MCF 10A (cell line): ENCODE measurements around the gene SIPA1L2. TPM values are rescaled to one million over a fixed set of nuclear protein-coding genes. Genes with fewer than 3 reads are reported as not detected.
A peak's percentile ranks its signal among the peaks of the same experiment; 100 is the strongest.

Experiments
- BruUV-seq: library from RNA; stranded (reverse); fragments of 400-500 nt; replicated peaks from 2 replicates; lab custom pipeline; 2021; lab: Mats Ljungman, UMichigan
- CTCF ChIA-PET: fragments of 300-600 bp; sonication (Branson Sonifier 250); formaldehyde crosslinking; extraction: SDS; loops from one replicate; lab custom pipeline; 2021; ENCODE audit warnings: antibody characterized with exemption, inconsistent platforms; lab: Yijun Ruan, JAX
- POLR2A ChIA-PET: fragments of 300-600, 350-650 bp; sonication (Branson Sonifier 250); formaldehyde crosslinking; extraction: SDS; loops from one replicate; lab custom pipeline; 2020; ENCODE audit warnings: antibody characterized with exemption, inconsistent platforms; lab: Yijun Ruan, JAX
- DNase-seq: peaks from one replicate; pipeline ENCODE4 v3.0.0-alpha.2; 2018; ENCODE audit not compliant: unreplicated experiment
- H3K27ac Mint-ChIP-seq: one replicate; pipeline ENCODE4 v1.8.0; 2022; ENCODE audit warnings: mild to moderate bottlenecking, low read depth, mixed read lengths; ENCODE audit not compliant: unreplicated experiment
- H3K27me3 Mint-ChIP-seq: one replicate; pipeline ENCODE4 v1.8.0; 2022; ENCODE audit warnings: mixed read lengths; ENCODE audit not compliant: insufficient read depth, unreplicated experiment
- H3K36me3 Mint-ChIP-seq: one replicate; pipeline ENCODE4 v1.8.0; 2022; ENCODE audit warnings: mild to moderate bottlenecking, moderate library complexity, mixed read lengths; ENCODE audit not compliant: insufficient read depth, unreplicated experiment
- H3K4me1 Mint-ChIP-seq: one replicate; pipeline ENCODE4 v1.8.0; 2022; ENCODE audit warnings: mixed read lengths; ENCODE audit not compliant: insufficient read depth, unreplicated experiment
- H3K4me3 Mint-ChIP-seq: one replicate; pipeline ENCODE4 v1.8.0; 2022; ENCODE audit warnings: mild to moderate bottlenecking, moderate library complexity, mixed read lengths; ENCODE audit not compliant: unreplicated experiment
- H3K9me3 Mint-ChIP-seq: one replicate; pipeline ENCODE4 v1.8.0; 2022; ENCODE audit warnings: mixed read lengths; ENCODE audit not compliant: unreplicated experiment
- intact Hi-C: fragments of 100-400 bp; cut with micrococcal nuclease; formaldehyde crosslinking; loops from 2 replicates; pipeline ENCODE4 v1.14.1; 2022
- total RNA-seq: library from RNA; stranded (reverse); gene quantifications from 2 replicates; pipeline ENCODE4 v1.2.3, GENCODE V29; 2022
- TF ChIP-seq, protein P1 (sequence below): fragments of 200-600 bp; IDR thresholded peaks from one replicate; pipeline ENCODE4 v1.8.0; 2022; ENCODE audit warnings: antibody characterized with exemption, mild to moderate bottlenecking; ENCODE audit not compliant: unreplicated experiment

Gene SIPA1L2
- total RNA-seq, 1 experiment from 2014 or later: 15.2 TPM

DNA sequence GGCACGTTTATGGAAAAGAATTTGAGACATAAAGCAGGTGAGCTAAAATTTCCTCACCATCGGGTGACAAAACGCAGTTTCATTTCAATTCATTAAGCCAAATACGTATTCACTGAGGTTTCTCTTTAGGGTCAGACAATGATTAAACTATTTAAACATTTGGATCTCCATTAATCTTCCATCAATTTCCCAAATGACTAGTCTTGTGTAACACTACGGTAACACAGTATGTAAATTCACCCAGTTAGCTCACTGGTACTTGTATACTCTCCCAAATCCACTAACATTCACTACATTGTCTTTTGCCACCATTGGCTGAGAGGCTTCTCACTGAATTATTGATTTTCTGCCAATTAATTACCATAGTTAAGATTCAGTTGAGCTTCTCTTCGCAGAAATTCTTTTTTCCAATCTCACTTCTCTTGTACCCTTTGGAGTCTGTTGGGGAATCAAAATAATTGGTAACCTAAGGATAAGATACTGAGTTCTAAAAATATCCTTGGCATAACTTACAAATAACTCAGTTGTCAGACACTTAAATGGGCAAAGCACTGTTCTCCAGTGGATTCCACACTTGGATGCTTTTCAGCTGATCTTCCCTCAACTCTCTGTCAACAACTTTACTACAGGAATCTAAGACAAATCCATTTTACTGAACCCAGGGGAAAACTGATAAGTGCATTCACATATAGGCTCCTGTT, 40.7 kb downstream of the SIPA1L2 start:
- CTCF ChIA-PET: interaction anchor here (0.7 to 1.3 kb wide), 2 partner anchors 9 to 863 kb away, joined by 3 to 5 read pairs; no protein-coding TSS in a partner anchor
- BruUV-seq: no TSS peak
- TF ChIP-seq, protein P1, sequence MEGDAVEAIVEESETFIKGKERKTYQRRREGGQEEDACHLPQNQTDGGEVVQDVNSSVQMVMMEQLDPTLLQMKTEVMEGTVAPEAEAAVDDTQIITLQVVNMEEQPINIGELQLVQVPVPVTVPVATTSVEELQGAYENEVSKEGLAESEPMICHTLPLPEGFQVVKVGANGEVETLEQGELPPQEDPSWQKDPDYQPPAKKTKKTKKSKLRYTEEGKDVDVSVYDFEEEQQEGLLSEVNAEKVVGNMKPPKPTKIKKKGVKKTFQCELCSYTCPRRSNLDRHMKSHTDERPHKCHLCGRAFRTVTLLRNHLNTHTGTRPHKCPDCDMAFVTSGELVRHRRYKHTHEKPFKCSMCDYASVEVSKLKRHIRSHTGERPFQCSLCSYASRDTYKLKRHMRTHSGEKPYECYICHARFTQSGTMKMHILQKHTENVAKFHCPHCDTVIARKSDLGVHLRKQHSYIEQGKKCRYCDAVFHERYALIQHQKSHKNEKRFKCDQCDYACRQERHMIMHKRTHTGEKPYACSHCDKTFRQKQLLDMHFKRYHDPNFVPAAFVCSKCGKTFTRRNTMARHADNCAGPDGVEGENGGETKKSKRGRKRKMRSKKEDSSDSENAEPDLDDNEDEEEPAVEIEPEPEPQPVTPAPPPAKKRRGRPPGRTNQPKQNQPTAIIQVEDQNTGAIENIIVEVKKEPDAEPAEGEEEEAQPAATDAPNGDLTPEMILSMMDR: no peak

DNA sequence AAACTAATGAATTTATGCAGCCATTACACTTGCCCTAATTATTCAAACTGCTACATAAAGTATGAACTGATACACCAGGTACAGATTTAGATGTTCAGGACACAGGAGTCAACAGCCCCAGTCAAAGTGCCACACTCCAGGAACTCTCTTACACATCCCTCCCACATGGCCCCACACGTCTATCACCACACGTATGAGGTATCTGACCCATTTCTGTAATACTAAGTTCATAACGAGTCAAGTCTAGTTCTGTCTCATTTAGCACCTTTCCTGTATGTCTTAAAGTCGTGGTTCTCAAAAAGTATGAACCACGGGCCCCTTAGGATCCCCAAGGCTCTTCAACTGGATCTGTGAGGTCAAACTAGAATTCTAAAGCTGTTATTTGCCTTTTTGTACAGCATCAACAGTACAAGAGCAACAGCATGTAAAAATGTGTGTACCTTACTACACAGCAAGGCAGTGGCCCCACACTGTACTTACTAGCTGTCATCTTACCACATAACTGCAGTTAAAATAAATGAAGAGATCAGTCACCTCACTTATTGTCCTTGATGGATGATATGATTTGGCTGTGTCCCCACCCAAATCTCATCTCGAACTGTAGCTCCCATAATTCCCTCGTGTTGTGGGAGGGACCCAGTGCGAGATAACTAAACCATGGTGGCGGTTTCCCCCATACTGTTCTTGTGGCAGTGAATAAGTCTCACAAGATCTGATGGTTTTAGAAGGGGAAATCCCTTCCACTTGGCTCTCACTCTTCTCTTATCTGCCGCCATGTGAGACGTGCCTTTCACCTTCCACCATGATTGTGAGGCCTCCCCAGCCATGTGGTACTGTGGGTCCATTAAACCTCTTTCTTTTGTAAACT, 42.6 kb downstream of the SIPA1L2 start:
- CTCF ChIA-PET: interaction anchor here (0.6 to 1.7 kb wide), 4 partner anchors 11 to 721 kb away, joined by 3 to 8 read pairs (median 6); no protein-coding TSS in a partner anchor
- H3K27me3 Mint-ChIP-seq: no peaks in the 10 kb centered on the region
- H3K9me3 Mint-ChIP-seq: no peaks in the 10 kb centered on the region
- H3K4me3 Mint-ChIP-seq: no peak overlapping the region
- POLR2A ChIA-PET: interaction anchor here (1.4 to 2.2 kb wide), 2 partner anchors 39 to 658 kb away, joined by 3 to 4 read pairs; no protein-coding TSS in a partner anchor
- intact Hi-C loops: no loop called here
- DNase-seq: no peak
- TF ChIP-seq, protein P1: no peak
- H3K27ac Mint-ChIP-seq: peak overlapping the region; percentile 47
- H3K36me3 Mint-ChIP-seq: no peaks in the 10 kb centered on the region
- H3K4me1 Mint-ChIP-seq: peaks cover 16% of the 10 kb centered on the region
- BruUV-seq: no TSS peak

More for the DNA sequence above, 40.7 kb downstream of the SIPA1L2 start:
- Mint-ChIP-seq H3K36me3 (no peaks in the 10 kb centered on the region), H3K4me1 (peaks cover 22% of the 10 kb centered on the region), H3K27me3 (no peaks in the 10 kb centered on the region), H3K9me3 (no peaks in the 10 kb centered on the region), H3K27ac (no peak overlapping the region), H3K4me3 (no peak overlapping the region)
- POLR2A ChIA-PET: interaction anchor here (0.6 to 2.2 kb wide), 6 partner anchors 10 to 77 kb away, joined by 3 to 4 read pairs (median 3); no protein-coding TSS in a partner anchor
- intact Hi-C loops: no loop called here
- DNase-seq: no peak

DNA sequence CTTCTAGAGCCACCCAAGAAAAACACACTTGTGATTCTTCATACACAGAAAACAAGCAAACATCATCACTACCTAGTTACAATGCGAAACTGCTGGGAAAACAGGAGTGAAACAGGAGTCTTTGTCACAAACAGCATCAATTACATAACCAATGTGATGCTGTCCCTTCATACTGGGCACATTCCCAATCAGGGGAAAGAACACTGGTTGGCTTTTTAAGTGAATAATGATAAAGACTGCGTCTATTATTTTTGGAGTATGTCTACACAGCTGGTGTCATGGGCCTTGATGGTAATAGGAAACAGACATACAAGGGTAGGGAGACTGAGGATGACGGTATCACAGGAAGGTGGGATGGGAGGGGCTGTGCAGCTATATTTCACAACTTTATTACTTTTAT, 43.3 kb downstream of the SIPA1L2 start:
- intact Hi-C loops: no loop called here
- ChIA-PET POLR2A (interaction anchor here (0.5 to 1.6 kb wide), 6 partner anchors 8 to 657 kb away, joined by 3 to 5 read pairs (median 3); no protein-coding TSS in a partner anchor), CTCF (interaction anchor here (0.5 to 1.8 kb wide), 5 partner anchors 12 to 832 kb away, joined by 3 to 7 read pairs (median 5); no protein-coding TSS in a partner anchor)
- H3K27ac Mint-ChIP-seq: no peak overlapping the region
- no peaks in the 10 kb centered on the region for H3K27me3 Mint-ChIP-seq
- TF ChIP-seq, protein P1: no peak
- no peaks in the 10 kb centered on the region for H3K36me3 Mint-ChIP-seq
- no peak overlapping the region for H3K4me3 Mint-ChIP-seq
- no peak for DNase-seq
- no TSS peak for BruUV-seq
- H3K4me1 Mint-ChIP-seq: peaks cover 16% of the 10 kb centered on the region
- H3K9me3 Mint-ChIP-seq: no peaks in the 10 kb centered on the region
